Mononuclear cell (primary cell): ENCODE results near the gene SLC30A9. TPM values are rescaled to one million over a fixed set of nuclear protein-coding genes. Genes with fewer than 3 reads are reported as not detected.

Experiments used
- H3K27me3 ChIP-seq: 2 replicates; pipeline ENCODE4 v1.6.0; 2011; ENCODE audit warnings: low read length, control low read depth; ENCODE audit not compliant: insufficient read depth
- H3K4me1 ChIP-seq: 2 replicates; pipeline ENCODE4 v1.5.1; 2011; ENCODE audit warnings: mild to moderate bottlenecking, low read length, control low read depth; ENCODE audit not compliant: insufficient read depth
- H3K4me3 ChIP-seq: 2 replicates; pipeline ENCODE4 v1.5.1; 2011; ENCODE audit warnings: mild to moderate bottlenecking, low read length, moderate library complexity
- H3K9me3 ChIP-seq: 2 replicates; pipeline ENCODE4 v1.5.1; 2011; ENCODE audit warnings: low read depth, mild to moderate bottlenecking, control low read depth, low read length
- total RNA-seq: library from RNA; depleted of rRNA; stranded (reverse); fragments of >200 nt; gene quantifications from one replicate; pipeline ENCODE4 v1.2.3, GENCODE V29; 2012

The SLC30A9 gene
- total RNA-seq, 1 donor = 29.5 TPM

- H3K9me3 ChIP-seq = no peaks in the 10 kb centered on the region
- no peak overlapping the region for H3K4me3 ChIP-seq
- no peaks in the 10 kb centered on the region for H3K27me3 ChIP-seq
- peaks cover 5% of the 10 kb centered on the region for H3K4me1 ChIP-seq
Observed at GRCh38 chr4:41985151-41985550, 5.2 kb upstream of the SLC30A9 start.

DNA sequence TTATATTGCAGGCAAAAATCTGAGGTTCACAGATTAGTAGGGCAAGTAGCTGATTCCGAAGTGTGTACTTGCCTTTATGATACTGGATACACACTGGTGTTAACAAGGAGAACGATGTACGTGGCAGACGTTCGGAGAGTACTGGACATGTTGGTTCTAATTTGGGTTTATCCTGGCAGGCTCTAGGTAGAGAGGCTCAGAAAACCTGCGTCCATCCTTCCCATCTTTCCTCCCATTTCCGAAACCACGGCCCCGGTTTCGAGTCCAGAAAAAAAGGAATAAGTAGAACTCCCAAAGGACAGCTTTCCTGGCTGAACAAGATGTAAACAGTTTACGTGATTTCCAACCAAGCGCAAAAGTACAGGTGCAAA is 351 bp upstream of the SLC30A9 start:
- Histone ChIP-seq H3K9me3 (no peaks in the 10 kb centered on the region), H3K27me3 (no peaks in the 10 kb centered on the region), H3K4me1 (peaks cover 21% of the 10 kb centered on the region), H3K4me3 (peak overlapping the region; percentile 82)

DNA sequence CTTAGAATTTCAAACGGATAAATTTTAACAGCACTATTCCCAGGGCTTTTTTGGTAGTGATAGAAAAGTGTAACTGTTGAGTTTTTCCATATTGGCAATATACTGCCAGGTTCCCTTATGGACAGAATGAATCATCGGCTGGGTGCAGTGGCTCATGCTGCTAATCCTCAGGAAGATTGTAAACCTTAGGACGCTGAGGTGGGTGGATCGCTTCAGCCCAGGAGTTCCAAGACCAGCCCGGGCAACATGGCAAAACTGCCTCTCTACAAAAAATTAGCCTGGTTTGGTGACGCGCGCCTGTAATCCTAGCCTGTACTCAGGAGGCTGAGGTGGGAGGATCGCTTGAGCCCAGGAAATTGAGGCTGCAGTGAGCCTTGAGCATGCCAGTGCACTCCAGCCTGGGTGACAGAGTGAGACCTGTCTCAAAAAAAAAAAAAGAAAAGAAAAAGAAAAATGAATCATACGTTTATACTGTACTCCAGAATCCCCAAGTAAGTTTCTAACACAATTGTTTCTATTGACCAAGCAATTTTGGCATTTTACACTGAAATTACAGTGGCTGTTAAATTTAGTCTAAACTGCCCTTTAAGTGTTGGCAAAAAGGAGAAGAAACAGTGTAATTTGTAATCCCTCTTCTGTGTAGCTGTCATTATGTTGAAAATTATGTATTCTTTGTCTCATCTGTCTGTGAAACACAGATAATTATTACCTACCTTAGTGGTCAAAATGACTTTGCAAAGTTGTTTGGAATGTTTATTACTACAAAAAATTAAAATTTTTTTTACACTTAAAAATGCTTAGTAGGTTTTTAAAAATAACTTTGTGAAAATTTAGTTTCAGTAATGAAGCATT is 1.8 kb downstream of the SLC30A9 start:
- Histone ChIP-seq H3K27me3 (no peaks in the 10 kb centered on the region), H3K9me3 (no peaks in the 10 kb centered on the region), H3K4me3 (no peak overlapping the region), H3K4me1 (peaks cover 21% of the 10 kb centered on the region)

DNA sequence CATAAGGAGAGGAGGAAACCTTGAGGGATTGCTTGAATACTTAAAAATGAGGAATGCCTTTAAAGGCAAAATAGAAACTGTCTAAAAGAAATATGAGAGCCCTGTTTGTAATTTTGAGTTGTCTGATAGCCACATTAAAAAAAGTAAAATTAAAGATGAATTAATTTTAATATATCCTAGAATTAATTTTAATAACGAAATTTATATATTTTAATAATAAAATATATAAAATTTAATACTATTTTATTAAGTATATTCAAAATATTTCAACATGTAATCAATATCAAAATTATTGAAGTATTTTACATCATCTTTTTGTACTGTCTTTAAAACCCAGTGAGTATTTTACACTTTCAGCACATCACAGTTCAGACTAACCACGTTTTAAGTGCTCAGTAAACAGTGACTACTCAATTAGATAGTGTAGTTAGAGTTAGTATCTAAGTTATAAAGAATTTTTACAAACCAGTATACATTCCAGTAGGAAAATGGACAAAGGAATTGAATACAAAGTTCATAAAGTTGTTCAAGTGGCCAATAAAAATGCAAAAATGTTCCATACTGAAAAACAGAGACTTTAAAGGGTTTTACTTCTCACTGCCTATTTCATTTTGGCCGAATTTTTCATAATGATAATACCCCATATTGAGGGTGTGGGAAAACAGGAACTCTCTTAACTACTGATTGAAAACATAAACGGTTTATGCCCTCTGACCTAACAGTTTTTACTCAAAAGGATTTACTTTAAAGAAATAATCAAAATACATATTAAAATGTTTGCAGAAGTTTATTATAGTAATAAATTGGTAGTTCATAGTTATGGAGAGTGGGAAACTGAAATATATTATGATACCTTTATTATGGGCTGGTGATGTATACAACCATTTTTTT is 2.9 kb downstream of the SLC30A9 start:
- no peaks in the 10 kb centered on the region for H3K27me3 ChIP-seq
- H3K4me1 ChIP-seq = peaks cover 21% of the 10 kb centered on the region
- no peak overlapping the region for H3K4me3 ChIP-seq
- H3K9me3 ChIP-seq = no peaks in the 10 kb centered on the region

- Histone ChIP-seq H3K4me1 (peaks cover 21% of the 10 kb centered on the region), H3K27me3 (no peaks in the 10 kb centered on the region), H3K9me3 (no peaks in the 10 kb centered on the region), H3K4me3 (no peak overlapping the region)
Observed at GRCh38 chr4:41994461-41994985, 4.2 kb downstream of the SLC30A9 start.

DNA sequence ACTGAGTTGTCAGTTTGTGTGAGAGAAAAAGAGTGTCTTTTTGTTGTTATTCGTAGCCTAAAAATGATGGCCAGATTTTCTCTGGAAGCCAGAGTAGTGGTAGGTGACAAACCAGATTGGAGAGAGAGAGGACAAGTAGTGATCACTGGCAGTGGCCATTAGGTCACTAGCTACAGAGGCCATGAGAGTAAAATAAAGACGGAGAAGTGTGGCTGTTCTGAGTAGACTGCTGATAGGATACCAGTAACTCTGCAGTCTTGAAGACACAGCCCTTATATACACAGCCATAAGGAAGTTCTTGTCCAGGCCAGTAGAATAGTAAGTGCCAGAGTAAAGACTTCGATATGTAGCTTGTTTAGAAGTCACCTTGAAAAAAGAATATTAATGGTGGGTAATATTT is 7.7 kb downstream of the SLC30A9 start:
- H3K9me3 ChIP-seq = no peaks in the 10 kb centered on the region
- no peaks in the 10 kb centered on the region for H3K27me3 ChIP-seq
- H3K4me3 ChIP-seq = no peak overlapping the region
- no peaks in the 10 kb centered on the region for H3K4me1 ChIP-seq

- no peak overlapping the region for H3K4me3 ChIP-seq
- no peaks in the 10 kb centered on the region for H3K4me1 ChIP-seq
Observed at GRCh38 chr4:41999321-41999720, 9.0 kb downstream of the SLC30A9 start.

GRCh38 chr4:42008011-42008786 is 17.9 kb downstream of the SLC30A9 start:
- H3K9me3 ChIP-seq = no peaks in the 10 kb centered on the region
- H3K4me1 ChIP-seq = no peaks in the 10 kb centered on the region
- no peaks in the 10 kb centered on the region for H3K27me3 ChIP-seq
- H3K4me3 ChIP-seq = no peak overlapping the region

More at GRCh38 chr4:41999321-41999720, 9.0 kb downstream of the SLC30A9 start:
- Histone ChIP-seq H3K9me3 (no peaks in the 10 kb centered on the region), H3K27me3 (no peaks in the 10 kb centered on the region)

DNA sequence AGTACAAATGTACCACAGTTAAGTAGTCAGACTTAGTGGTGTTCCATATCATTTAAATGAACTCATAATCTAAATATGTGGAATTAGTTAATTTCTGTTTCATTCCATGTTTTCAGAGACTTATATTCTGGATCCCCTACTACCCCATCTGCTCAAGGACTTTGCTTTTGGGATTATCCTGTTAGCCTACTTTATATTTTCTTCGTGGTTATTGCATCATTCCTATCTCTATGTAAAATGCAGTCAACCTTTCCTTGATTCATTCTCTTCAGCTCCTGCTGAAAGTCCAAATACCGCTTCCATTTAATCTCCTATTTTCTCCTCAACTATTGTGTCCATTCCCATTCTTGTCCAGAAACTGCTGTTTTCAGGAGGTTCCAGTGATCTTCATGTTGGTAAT is 25.1 kb downstream of the SLC30A9 start:
- Histone ChIP-seq H3K9me3 (no peaks in the 10 kb centered on the region), H3K4me3 (no peak overlapping the region), H3K4me1 (no peaks in the 10 kb centered on the region), H3K27me3 (no peaks in the 10 kb centered on the region)

- Histone ChIP-seq H3K9me3 (no peaks in the 10 kb centered on the region), H3K4me1 (no peaks in the 10 kb centered on the region), H3K27me3 (no peaks in the 10 kb centered on the region), H3K4me3 (no peak overlapping the region)
Observed at GRCh38 chr4:42018451-42018850, 28.1 kb downstream of the SLC30A9 start.

DNA sequence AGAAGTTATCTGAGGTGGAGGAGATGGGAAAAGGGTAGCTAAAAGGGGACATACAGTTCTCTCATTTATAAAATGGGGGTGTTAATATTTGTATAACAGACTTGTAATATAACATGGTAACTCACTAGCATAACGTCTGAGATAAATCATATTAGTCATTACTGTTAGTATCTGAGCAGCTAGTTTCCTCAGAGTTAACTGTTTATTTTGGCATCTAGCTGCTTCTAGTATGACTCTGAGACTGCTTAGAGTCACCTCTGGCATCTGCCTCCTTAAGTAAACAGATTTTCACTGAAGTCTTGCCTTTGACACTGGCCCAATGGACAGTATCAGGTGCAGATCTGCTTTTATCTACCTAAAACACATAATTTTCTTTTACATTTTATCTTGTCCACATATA is 58.1 kb downstream of the SLC30A9 start:
- Histone ChIP-seq H3K4me3 (no peak overlapping the region), H3K9me3 (no peaks in the 10 kb centered on the region), H3K27me3 (no peaks in the 10 kb centered on the region), H3K4me1 (no peaks in the 10 kb centered on the region)

GRCh38 chr4:42050516-42051249 is 60.4 kb downstream of the SLC30A9 start:
- Histone ChIP-seq H3K27me3 (no peaks in the 10 kb centered on the region), H3K4me3 (no peak overlapping the region), H3K4me1 (no peaks in the 10 kb centered on the region), H3K9me3 (no peaks in the 10 kb centered on the region)

DNA sequence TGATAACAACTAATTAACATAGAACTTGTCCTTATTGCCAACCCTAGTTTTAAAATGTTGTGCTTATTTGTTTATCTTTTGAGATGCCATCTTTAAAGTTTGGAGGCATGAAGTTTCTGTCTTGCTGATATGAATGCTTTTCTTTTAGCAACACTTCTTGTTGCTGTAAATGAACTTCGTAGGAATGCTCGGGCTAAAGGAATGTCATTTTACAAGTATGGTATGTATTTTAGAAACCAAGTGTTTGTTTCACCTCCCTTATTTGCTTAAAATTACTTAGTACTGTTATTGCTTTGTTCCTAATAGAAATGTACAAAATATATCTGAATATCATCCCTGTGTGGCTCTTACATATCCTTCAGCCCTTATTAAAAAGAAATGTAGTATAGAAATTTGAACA is 76.1 kb downstream of the SLC30A9 start:
- H3K27me3 ChIP-seq = no peaks in the 10 kb centered on the region
- H3K4me1 ChIP-seq = no peaks in the 10 kb centered on the region
- no peaks in the 10 kb centered on the region for H3K9me3 ChIP-seq
- no peak overlapping the region for H3K4me3 ChIP-seq

DNA sequence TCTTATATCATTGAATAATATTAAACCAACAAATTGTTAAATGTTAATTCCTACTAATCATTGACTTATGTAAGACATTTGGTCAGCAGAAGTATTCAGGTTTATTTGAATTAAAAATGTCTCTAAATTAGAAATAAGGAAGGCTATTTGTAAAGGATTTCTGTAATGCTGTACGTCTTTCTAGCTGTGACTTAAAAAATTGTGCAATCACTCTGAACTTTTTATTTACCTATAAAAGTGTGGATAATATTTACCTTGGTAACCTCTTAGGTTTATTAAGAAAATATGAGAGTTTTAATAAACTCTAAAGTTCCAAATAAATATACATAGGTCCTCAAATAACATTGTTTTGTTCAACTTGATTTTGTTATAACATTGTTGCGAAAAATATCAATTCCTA is 76.9 kb downstream of the SLC30A9 start:
- Histone ChIP-seq H3K27me3 (no peaks in the 10 kb centered on the region), H3K4me1 (no peaks in the 10 kb centered on the region), H3K4me3 (no peak overlapping the region), H3K9me3 (no peaks in the 10 kb centered on the region)
